Breast epithelium (tissue), 3 donors: ENCODE results near the gene KHDRBS1.

Experiments used
- POLR2AphosphoS5 ChIP-seq, 3 donors: sonication (generic); formaldehyde crosslinking; IDR thresholded peaks; one replicate each; pipeline ENCODE4 v1.6.1; 2017; ENCODE audit warnings: antibody characterized with exemption in 3 of 3
- TF ChIP-seq, protein P1 (sequence below), 3 donors: fragments of 450-650 bp; IDR thresholded peaks; one replicate each; pipeline ENCODE4 v1.5.1; 2016 to 2017; ENCODE audit warnings: antibody characterized with exemption in 3 of 3, mild to moderate bottlenecking in 3 of 3, moderate library complexity in 3 of 3

DNA sequence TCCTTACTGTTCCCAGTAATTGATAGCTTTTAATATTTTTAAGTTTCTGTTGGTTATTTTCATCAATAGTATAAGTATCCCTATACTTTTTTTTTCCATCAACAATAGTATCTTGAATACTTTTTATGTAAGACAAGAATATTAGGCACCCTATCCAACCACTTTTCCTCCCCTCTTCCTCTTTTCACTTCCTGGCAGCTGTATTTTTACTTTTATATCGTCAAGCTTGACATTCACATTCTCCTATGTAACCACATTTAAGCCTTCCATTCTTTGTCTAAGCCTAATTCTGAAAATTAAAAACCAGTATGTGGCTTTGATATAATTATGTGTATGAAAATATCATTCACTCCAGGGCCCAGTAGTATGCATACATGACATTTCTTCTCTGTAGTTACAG is 68.4 kb downstream of the KHDRBS1 start:
- TF ChIP-seq POLR2AphosphoS5 (IDR thresholded peaks at IDR 0.05) = no peak
- TF ChIP-seq, protein P1, sequence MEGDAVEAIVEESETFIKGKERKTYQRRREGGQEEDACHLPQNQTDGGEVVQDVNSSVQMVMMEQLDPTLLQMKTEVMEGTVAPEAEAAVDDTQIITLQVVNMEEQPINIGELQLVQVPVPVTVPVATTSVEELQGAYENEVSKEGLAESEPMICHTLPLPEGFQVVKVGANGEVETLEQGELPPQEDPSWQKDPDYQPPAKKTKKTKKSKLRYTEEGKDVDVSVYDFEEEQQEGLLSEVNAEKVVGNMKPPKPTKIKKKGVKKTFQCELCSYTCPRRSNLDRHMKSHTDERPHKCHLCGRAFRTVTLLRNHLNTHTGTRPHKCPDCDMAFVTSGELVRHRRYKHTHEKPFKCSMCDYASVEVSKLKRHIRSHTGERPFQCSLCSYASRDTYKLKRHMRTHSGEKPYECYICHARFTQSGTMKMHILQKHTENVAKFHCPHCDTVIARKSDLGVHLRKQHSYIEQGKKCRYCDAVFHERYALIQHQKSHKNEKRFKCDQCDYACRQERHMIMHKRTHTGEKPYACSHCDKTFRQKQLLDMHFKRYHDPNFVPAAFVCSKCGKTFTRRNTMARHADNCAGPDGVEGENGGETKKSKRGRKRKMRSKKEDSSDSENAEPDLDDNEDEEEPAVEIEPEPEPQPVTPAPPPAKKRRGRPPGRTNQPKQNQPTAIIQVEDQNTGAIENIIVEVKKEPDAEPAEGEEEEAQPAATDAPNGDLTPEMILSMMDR (IDR thresholded peaks at IDR 0.05) = no peak
